ENCODE measurements around the gene PWWP2B.
A peak's percentile ranks its signal among the peaks of the same experiment; 100 is the strongest.

Gene PWWP2B

DNA sequence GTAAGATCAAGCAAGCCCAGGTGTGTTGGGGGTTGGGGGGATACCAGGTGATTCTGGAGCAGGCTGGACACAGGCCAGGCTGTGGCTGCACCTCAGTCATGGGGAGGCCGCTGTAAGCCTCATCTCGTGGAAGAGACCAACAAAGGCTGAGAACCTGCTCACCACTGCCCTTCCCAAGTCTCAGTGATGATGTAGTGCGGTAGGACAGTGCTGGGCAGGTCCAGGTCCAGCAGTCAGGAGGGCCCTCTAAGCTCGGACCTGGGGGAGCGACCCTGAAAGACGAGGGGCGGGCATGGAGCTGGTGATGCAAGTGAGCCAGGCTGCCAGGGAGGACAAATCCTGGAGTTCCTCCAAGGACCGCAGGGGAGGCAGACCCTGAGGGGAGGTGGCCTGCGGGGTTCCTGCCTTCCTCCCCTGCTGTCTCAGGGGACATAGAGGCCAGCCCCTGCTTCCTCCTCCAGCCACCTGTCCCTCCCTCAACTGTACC lies 3.3 kb upstream of the PWWP2B start:
- DNase-seq (ENCODE audit: low read depth in 1 of 2, low spot score in 1 of 2) = no peak

DNA sequence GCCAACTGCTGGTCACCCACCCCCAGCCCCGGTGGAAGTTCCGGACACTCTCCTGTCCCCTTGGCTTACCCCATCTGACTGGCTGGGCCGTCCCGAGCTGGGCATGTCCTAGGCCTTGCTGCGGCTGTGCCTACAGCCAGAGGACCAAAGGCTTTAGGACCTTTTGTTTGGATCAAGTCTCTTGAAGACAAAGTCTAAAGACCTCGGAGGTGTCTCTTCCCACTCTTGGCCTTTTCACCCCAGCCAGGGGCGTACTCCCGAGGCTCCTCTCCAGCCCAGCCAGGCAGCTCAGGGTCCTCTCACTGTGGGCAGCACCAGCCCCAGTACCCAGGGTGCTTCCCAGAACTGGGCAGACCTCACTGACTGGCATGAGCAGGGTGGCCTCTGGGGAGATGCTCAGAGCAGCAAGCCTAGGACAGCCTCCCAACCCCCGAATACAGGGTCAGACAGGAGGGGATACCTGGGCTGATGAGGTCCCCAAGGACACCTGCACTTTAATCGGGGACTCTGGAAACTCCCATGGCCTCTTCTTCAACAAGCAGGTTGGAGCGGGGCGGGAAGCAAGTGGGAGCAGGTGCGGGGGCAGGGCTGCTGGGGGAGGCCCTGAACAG lies 2.7 kb upstream of the PWWP2B start:
- DNase-seq (ENCODE audit: low read depth in 1 of 2, low spot score in 1 of 2) = no peak

DNA sequence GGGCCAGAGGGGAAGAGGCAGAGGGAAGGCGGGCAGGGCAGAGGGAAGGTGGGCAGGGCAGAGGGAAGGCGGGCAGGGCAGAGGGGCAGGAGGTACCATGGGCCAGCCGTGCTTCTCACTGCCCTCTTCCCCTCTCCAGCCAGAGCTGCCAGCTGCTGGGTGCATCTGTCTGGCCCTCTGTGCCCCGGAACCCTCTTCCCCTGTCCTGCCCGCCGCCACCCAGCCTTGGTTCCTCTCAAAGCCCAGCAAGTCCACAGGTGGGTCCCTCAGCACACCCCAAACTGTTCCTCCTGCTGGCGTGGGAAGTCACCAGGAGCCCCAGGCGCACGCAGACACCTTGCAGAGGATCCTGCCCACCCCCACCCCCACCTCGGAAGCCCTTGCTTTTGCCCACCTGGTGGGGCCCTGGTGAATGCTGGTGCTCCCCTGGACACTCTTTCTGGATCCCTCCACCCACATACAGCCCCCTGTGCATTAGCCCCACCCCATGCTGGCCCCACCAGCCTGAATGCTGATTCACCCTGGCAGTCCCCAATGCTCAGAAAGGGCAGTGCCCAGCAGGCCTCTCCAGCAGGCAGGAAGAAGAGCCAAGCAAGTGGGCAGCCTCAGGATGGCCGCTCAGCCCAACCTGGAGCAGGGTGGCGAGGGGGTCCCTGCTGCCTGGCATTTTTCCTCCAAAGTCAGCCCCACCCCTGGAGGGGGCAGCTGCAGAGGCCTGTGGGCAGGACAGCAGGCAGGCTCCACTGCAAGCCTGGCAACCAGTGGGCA lies 1.9 kb upstream of the PWWP2B start:
- DNase-seq (ENCODE audit: low read depth in 1 of 2, low spot score in 1 of 2) = no peak

DNA sequence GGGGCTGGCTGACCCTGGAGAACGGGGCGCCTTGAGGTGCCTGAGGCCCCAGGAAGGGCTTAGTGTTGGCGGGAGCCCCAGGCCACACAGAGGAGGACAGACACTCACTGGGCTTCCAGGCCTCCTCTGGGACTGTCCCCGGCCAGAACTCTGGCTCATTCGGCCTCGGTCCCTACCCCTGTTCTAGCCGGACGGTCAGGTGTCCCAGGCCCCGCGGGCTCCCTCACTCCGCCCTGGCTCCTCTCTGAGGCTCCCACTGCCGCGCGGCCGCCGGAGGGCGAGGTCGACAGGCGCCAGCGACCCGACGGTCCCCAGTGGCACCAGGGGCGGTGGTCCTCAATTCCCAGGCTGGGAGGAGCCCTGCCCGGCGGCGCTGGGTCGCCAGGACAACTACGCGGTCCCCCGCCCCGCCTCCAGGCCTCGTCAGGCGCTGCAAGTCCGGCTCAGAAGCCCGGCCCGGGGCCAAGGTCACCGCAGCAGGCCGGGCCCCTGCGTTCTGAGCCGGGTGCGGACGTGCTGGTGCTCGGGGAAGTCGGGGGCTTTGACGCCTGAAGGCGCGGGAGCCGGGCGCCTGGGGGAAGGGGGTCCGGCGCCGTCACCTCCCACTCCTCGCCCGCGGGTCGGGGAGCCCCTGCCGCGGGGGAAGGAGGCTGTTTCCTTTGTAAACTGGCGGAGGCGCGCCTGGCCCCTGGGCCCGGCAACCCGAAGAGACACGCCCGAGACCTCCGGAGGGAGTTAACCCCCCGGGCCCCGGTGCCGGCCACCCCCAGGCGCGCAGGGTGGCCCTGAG lies 1.1 kb upstream of the PWWP2B start:
- DNase-seq (ENCODE audit: low read depth in 1 of 2, low spot score in 1 of 2) = no peak

DNA sequence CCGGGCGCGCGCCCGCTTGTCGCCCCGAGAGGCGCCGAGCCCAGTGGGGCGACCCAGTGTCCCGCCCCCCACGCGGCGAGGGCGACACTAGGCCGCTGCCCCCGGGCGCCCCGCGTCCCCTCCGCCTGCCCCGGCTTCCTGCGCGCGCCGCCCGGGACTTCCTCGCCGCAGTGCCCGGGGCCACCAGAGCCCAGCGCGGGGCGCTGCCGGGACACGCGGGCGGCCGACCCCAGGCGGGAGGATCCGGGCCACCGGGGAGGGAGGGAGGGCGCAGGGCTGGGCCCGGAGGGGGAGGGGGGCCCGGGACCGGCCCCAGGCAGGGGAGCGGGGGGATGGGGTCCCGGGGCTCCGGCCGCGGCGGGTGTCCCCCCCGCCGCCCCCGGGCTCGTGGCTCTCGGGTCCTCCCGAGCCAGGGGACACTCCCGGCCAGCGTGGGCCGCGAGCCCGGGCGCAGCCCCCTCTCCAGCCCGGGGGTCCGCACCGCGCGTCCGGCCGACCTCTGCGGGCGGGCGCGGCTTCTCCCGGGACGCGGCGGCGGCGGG lies 435 bp upstream of the PWWP2B start:
- DNase-seq (ENCODE audit: low read depth in 1 of 2, low spot score in 1 of 2) = peak; percentile 22 to 51

DNA sequence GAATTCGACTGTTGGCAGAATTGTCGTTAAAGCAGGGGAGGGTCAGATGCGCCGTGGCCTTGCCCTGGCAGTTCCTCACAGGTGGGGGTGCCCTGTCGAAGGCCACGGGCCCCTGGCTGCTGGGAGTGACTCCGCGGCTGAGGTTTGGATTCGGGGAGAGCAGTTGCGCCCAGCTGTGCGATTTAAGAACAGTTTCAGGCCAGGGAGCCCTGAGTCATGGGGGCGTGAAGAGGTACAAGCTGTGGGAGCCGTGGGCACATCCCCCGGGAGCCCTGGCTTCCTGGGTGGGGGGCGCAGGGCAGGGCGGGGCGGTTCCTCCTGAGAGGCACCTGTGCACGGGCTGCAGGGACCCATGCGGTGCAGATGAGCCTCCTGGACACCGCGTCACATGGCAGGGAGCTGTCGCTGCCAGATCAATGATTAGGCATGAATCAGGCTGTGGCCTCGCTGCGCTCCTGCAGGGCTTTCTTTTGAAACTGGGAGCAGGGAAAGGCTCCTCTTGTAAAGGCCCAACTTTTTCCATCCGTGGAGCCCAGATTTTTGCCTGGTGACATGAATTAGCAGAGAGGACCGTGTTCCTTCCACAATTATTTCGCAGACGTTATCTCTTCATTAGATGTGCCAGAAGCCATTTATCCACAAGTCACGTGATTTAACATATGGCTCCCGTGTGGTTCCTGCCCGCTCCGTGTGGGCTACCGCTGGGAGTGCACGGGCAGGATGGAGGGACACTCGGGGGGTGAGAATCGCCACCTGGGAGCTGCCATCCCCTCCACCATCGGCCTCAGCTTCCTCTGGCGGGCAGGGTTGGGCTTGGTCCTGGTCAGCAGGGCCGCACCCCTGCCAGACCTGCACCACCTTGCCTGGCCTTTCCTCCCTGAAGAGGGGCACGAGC lies 918 bp downstream of the PWWP2B start:
- DNase-seq (ENCODE audit: low read depth in 1 of 2, low spot score in 1 of 2) = no peak

DNA sequence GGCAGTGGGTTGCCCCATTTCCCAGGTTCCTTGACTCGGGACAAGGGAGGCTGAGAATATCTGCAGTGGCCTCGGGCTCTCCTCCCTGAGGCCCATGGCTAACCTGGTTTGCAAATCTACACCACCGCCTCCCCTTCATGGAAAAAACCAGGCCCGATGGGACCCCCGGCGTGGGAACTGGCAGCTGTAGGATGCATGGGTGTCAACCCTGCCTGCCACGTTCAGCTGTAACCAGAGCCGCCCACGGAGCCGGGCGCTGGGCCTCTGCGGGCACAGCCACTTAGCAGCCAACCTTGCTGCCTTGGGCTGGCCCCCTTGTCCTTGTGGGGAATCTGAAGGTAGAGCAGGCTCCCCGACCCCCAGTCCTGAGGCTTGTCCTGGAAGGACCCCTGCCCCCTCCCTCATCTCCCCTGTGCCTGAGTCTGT lies 1.6 kb downstream of the PWWP2B start:
- DNase-seq (ENCODE audit: low read depth in 1 of 2, low spot score in 1 of 2) = no peak

DNA sequence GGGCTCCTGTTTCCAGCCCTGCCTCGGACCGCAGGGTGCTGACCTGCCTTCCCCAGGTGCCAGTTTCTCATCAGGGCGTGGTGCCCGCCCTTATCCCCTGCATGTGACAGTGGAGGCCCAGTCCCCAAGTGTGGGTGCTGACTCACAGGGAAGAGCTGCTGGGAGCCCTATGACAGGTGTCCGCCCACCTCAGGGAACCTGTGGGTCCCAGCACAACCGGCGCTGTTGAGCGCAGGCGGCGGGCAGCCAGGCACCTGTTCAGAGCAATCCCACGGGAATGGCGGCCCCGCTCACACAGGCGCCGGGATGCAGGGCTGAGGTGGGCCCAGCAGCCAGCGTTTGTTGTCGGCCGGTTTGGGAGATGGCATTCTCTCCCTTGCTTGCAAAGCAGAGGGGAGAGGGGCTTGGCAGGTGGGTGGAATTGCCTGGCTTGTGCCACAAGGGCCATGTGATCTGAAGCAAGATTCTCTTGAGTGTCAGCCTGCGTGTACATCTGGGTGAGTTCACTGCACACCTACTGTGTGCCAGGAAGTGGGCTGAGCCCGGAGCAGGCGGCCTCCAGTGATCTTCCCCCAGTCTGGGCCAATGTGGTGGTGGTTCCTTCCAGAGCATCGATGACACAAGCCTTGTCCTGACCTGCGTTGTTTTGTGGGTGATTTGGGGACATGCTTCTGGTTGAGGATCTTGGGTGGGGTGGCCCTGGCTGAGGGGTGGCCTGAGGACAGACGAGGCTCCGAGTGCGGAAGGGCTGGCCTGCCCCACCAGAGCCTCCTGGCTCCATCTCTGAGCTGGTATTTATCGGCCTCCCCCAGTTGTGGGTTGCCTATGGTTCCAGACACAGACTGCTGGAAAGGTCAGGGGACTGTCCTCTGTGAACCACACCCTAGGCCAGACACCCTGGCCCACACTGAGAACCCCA lies 2.4 kb downstream of the PWWP2B start:
- no peak for DNase-seq (ENCODE audit: low read depth in 1 of 2, low spot score in 1 of 2)

DNA sequence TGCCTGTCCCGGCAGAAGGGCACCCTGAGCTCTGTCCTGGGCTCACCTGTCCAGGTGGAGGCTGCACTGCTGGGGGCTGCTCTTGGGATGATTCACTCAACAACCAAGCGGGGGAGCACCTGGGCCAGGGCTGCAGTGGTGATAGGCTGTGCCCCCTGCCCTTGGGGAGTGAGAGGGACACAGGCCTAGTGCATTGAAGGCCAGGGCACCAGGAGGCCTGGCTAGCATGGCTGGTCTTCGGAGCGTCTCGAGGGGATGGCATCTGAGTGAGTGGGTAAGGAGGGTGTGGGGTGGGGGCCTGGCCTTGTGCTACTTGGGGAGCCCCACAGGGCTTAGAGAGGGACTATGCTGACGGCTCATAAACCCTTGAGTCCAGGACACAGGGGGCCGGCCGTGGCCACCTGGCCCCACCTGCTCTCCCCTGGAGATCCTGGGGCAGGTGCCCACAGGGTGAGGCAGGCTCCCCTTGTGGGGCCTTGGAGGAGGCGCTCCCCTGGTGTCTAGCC lies 3.1 kb downstream of the PWWP2B start:
- DNase-seq (ENCODE audit: low read depth in 1 of 2, low spot score in 1 of 2) = no peak

DNA sequence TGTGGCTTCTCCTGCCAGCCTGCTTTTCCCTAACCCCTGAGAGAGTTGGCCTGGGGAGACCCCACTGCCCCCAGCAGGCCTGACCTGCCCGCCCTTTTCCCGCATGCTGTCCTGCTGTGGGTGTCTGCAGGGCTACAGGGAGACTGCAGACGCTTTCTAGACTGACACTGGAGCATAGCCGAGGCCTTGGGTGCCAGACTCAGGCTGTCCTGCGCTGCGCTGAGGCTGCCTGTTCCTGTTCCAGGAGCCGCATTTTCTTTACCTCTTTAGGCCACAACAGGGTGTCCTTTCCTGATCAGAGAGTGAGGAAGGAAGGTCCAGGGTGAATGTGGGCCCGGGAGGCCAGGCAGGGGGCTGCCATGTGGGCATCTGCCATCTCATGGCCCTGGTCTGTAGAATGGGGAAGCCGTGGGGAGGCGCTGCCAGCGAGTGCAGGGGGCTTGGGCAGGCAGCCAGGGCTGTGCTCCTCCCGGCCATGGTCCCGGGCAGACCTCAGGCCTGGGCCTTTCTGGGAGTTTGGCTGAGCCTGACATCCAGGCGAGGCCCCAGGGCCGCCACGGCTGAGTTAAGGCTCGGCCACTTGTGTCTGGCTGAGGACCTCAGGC lies 3.6 kb downstream of the PWWP2B start:
- DNase-seq (ENCODE audit: low read depth in 1 of 2, low spot score in 1 of 2) = no peak

DNA sequence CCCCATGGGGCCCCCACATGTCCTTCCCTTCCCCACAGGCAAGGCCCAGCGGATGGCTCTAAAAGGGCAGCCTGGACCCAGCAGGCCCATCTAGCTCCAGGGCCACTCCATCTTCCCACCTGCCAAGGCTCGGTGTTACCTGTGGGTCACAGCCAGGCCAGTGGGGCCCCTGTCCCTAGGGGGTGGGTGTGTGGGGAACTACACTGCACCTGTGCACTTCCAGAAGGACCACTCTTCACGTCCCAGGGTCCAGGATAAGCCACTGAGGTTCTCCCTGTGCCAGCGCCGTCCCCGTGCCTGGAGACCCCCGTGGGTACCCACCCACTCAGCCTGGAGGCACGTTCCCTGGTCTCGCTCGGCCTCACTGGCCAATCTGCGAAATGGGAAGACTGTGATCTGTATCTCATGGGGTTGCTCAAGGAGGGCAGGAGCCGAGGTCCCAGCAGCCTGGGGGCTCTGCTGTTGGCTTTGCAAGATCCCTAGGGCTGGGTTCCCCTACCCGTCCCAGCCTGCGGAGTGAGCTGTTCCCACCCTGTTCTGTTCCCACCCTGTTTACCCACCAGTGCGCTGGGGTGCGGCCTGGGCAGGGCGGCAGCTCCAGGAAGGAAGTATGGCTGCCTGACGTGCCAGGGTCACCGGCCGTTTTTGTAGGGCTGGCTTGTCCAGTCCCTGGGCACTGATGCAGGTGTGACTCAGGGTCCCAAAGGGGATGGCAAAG lies 4.6 kb downstream of the PWWP2B start:
- DNase-seq (ENCODE audit: low read depth in 1 of 2, low spot score in 1 of 2) = no peak

DNA sequence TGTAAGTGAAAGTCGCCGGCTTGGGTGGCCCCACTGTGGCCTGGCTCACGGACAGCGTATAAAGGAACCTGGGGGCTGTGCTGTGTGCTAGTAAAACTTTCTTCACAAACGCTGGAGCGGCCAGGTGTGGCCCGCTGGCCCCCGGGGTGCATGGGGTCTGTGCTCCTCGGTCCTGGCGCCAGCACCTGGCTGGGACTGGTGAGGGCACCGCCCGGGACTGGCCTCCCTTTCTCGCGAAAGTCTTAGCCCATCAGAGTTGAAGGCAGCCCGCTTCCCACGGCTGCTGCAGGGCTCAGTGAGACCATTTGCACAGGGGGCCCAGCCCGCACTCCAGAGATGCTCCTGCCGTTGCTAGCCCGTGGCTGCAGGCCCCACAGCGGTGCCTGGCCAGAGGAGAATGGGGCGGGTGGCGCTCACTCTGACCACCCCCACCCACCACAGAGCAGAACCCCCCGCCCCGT lies 5.8 kb downstream of the PWWP2B start:
- DNase-seq (ENCODE audit: low read depth in 1 of 2, low spot score in 1 of 2) = no peak

DNA sequence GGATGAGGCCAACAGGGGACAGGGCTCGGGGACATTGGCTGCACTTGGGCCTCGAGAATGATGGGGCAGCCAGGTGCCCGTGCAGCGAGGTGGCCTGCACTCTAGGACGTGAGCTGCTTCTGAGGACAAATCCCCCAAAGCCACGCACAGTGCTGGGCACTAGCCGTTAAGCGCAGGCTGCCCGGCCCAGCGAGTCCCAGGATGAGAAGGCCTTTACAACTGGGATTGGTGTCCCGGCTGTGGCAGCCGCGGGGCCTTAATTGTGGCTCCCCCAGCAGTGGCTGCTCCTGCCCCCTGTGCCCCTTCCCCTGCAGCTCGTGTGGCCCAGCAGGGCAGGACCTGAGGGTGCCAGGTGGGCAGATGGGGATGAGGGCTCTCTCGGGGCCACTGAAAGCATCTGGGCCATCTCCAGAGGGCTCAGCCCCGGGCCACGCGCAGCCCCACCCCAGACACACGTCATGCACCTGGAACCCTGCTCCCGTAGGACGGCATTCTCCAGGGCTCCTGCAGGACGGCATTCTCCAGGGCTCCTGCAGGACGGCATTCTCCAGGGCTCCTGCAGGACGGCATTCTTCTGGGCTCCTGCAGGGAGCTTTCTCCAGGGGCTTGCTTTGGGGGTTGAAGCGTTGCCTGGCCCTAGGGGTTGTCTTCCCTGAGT lies 6.6 kb downstream of the PWWP2B start:
- DNase-seq (ENCODE audit: low read depth in 1 of 2, low spot score in 1 of 2) = no peak

DNA sequence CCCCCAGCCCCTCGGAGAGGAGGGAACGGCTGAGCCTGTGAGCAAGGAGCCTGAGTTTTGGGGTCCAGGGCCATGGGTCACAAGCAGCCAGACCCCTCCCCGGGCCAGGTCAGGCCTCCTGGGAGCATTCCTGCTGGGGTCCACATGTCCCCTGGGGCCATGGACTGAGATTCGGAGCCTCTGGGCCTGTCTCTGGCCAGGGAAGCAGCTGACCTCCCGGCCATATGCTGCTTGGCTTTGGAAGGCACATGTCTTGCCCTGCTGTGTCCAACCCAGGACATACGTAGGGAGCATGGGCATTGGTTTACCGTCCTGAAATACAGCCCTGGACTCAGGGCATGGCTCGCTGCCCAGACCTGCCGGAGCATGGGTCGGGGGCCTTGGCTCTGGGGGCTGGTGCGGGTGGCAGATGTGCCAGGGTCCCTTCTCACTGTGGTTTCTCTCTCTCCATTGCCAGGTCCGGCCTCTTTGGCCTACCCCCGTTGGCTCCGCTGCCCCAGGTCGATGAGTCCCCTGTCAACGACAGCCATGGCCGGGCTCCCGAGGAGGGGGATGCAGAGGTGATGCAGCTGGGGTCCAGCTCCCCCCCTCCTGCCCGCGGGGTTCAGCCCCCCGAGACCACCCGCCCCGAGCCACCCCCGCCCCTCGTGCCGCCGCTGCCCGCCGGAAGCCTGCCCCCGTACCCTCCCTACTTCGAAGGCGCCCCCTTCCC lies 7.3 kb downstream of the PWWP2B start:
- no peak for DNase-seq (ENCODE audit: low read depth in 1 of 2, low spot score in 1 of 2)

DNA sequence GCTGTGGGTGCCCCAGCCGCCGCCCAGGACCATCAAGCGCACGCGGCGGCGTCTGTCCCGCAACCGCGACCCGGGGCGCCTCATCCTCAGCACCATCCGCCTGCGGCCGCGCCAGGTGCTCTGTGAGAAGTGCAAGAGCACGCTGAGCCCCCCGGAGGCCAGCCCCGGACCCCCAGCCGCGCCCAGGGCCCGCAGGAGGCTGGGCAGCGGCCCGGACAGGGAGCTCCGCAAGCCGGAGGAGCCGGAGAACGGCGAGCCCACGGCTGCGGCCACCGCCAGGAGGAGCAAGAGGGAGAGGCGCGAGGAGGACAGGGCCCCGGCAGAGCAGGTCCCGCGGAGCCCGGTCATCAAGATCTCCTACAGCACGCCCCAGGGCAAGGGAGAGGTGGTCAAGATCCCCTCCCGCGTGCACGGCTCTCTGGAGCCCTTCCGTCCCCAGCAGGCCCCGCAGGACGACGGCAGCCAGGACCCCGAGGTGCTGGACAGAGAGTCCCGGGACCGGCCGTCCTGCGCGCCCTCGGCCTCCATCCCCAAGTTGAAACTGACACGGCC lies 8.0 kb downstream of the PWWP2B start:
- no peak for DNase-seq (ENCODE audit: low read depth in 1 of 2, low spot score in 1 of 2)

DNA sequence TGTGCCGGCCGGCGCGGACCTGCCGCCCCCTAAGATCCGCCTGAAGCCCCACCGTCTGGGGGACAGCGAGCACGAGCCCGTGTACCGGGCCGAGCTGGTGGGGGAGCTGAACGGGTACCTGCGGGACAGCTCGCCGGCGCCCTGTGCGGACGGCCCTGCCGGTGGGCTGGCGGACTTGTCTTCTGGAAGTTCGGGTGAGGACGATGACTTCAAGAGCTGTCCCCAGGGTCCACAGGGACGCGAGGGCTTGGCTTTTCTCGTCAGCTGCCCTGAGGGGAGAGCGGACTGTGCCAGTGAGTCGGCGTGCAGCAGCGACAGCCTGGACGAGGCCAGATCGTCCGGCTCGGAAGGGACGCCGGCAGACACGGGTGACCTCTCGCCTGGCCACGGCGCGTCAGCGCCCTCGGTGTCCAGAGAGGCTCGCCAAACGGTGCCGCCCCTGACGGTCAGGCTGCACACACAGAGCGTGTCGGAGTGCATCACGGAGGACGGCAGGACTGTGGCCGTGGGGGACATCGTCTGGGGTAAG lies 8.5 kb downstream of the PWWP2B start:
- no peak for DNase-seq (ENCODE audit: low read depth in 1 of 2, low spot score in 1 of 2)

DNA sequence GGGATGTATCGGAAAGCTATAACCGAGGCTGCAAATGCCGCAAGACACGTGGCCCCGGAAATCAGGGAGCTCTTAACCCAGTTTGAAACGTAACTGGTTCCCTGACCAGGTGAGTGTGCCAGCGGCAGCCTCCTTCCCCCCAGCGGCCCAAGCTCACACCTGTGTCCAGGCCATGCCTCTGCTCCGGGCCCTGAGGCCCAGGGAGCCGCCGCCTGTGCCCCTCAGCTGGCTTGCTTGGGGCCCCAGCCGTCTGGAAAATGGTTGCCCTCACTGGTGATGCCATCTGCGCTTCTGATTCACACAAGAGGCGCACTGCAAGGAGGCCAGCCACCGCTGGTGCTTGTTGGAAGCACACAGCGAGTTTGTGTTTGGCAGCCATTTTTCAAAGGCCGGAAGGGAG lies 9.2 kb downstream of the PWWP2B start:
- no peak for DNase-seq (ENCODE audit: low read depth in 1 of 2, low spot score in 1 of 2)
